Esophagus muscularis mucosa (tissue), 3 donors: Measurements from ENCODE around the gene LTA.

Experiments
- CTCF ChIP-seq, 3 experiments: fragments of 200-600 bp in 2 of 3; fragments of 450-650 bp in 1 of 3; sonication (generic) in 2 of 3; IDR thresholded peaks; one replicate each; pipeline ENCODE4 v1.5.1; 2017 to 2019; ENCODE audit warnings: antibody characterized with exemption in 3 of 3, mild to moderate bottlenecking in 2 of 3, moderate library complexity in 1 of 3
- POLR2AphosphoS5 ChIP-seq, 2 donors: sonication (generic); formaldehyde crosslinking; IDR thresholded peaks; one replicate each; pipeline ENCODE4 v1.6.1; 2017; ENCODE audit warnings: antibody characterized with exemption in 2 of 2

GRCh38 chr6:31546958-31547726 is 24.9 kb upstream of the LTA start, which contains the start of gene NFKBIL1:
- TF ChIP-seq POLR2AphosphoS5 (IDR thresholded peaks at IDR 0.05) (peak; percentile 87 to 98), CTCF (IDR thresholded peaks at IDR 0.05) (no peak)
